ENCODE data around the gene AK3. TPM values are rescaled to one million over a fixed set of nuclear protein-coding genes. Genes with fewer than 3 reads are reported as not detected.

The AK3 gene
- total and polyA plus RNA-seq, 2 experiments from 2014 or later = 105 to 114 TPM

DNA sequence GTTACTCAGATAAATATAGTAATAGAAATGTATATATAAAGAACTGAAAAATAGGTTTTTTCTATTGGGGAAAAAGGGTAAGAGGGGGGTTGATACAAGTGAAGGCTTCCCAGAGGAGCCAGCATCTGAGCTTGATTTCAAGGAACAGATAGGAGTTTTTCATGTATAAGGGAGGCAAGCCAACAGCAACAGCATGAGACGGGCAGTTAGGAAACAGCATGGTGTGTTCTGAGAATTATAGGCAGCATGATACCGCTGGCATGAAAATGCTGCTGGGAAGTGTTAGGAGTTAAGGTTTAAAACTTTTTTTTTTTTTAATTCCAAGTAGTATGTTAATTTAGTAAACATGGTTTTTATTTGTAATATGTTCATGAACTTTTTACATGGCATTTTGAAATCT, 52.0 kb downstream of the AK3 start:
- Histone ChIP-seq H3K36me3 (peaks cover 21% of the 10 kb centered on the region), H3K4me1 (ENCODE audit: low read depth) (no peaks in the 10 kb centered on the region), H3K4me3 (no peak overlapping the region), H3K27ac (no peak overlapping the region), H3K9me3 (ENCODE audit: low read depth) (no peaks in the 10 kb centered on the region), H3K27me3 (no peaks in the 10 kb centered on the region)
- no peak for DNase-seq (ENCODE audit: low read depth in 1 of 2, low spot score in 1 of 2)
- TF ChIP-seq, protein P1, sequence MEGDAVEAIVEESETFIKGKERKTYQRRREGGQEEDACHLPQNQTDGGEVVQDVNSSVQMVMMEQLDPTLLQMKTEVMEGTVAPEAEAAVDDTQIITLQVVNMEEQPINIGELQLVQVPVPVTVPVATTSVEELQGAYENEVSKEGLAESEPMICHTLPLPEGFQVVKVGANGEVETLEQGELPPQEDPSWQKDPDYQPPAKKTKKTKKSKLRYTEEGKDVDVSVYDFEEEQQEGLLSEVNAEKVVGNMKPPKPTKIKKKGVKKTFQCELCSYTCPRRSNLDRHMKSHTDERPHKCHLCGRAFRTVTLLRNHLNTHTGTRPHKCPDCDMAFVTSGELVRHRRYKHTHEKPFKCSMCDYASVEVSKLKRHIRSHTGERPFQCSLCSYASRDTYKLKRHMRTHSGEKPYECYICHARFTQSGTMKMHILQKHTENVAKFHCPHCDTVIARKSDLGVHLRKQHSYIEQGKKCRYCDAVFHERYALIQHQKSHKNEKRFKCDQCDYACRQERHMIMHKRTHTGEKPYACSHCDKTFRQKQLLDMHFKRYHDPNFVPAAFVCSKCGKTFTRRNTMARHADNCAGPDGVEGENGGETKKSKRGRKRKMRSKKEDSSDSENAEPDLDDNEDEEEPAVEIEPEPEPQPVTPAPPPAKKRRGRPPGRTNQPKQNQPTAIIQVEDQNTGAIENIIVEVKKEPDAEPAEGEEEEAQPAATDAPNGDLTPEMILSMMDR (IDR thresholded peaks at IDR 0.05; ENCODE audit: low read depth, low read length) = no peak

DNA sequence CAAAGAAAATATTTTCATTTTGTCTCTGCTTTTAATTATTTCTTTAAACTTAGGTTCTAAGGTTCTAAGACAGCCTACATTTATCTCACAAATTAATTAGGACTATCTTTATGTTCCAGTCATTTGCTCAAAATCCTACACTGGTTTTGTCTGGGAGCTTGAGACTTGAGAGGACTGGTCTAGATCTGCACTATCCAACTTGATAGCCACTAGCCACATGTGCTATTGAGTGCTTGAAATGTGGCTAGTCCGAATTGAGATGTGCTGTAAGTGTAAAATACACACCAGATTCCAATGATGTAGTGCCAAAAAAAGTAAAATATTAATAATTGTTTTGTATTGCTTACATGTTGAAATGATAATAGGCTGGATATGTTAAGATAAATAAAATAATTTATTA, 54.4 kb downstream of the AK3 start:
- TF ChIP-seq, protein P1 (IDR thresholded peaks at IDR 0.05; ENCODE audit: low read depth, low read length) = no peak
- Histone ChIP-seq H3K27ac (no peak overlapping the region), H3K36me3 (peaks cover 19% of the 10 kb centered on the region), H3K4me1 (ENCODE audit: low read depth) (peaks cover under 1% of the 10 kb centered on the region), H3K27me3 (no peaks in the 10 kb centered on the region), H3K4me3 (no peak overlapping the region), H3K9me3 (ENCODE audit: low read depth) (no peaks in the 10 kb centered on the region)
- no peak for DNase-seq (ENCODE audit: low read depth in 1 of 2, low spot score in 1 of 2)

DNA sequence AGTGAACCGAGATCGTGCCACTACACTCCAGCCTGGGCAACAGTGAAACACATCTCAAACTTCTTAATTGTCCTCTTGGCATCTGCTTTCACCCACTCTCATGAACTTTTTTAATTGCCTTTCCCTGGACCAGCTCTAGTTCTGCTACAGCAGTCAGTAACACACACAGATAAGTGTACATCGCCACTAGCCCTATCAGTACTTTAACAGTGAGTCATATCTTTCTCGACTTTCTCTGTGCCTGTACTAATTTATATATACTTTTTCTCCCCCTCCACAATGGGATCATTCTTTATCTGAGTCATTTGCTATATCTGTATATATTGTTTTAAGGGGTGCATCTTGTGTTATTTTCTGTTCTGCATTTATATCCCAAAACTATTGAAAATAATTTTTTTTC, 54.9 kb downstream of the AK3 start:
- TF ChIP-seq, protein P1 (IDR thresholded peaks at IDR 0.05; ENCODE audit: low read depth, low read length) = no peak

DNA sequence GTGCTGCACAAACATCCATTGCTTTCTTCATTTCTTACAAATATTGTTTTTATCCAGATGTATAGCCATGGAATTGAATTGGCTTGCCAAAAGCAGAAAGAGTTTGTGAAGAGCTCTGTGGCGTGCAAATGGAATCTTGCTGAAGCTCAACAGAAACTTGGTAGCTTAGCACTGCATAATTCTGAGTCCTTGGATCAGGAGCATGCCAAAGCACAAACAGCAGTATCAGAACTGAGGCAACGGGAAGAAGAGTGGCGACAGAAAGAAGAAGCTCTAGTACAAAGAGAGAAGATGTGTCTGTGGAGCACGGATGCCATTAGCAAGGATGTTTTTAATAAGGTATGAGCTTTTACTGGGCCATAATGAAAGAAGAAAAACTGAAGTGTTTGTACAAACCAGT, 56.2 kb downstream of the AK3 start:
- Histone ChIP-seq H3K9me3 (ENCODE audit: low read depth) (no peaks in the 10 kb centered on the region), H3K4me3 (no peak overlapping the region), H3K4me1 (ENCODE audit: low read depth) (peaks cover 13% of the 10 kb centered on the region), H3K27ac (no peak overlapping the region), H3K27me3 (no peaks in the 10 kb centered on the region), H3K36me3 (peaks cover 14% of the 10 kb centered on the region)
- no peak for DNase-seq (ENCODE audit: low read depth in 1 of 2, low spot score in 1 of 2)
- TF ChIP-seq, protein P1 (IDR thresholded peaks at IDR 0.05; ENCODE audit: low read depth, low read length) = no peak

More for the DNA sequence above, 54.9 kb downstream of the AK3 start:
- Histone ChIP-seq H3K4me1 (ENCODE audit: low read depth) (peaks cover 5% of the 10 kb centered on the region), H3K9me3 (ENCODE audit: low read depth) (no peaks in the 10 kb centered on the region), H3K36me3 (peaks cover 14% of the 10 kb centered on the region), H3K27ac (no peak overlapping the region), H3K4me3 (no peak overlapping the region), H3K27me3 (no peaks in the 10 kb centered on the region)
- DNase-seq (ENCODE audit: low read depth in 1 of 2, low spot score in 1 of 2) = peak in 1 of 2 donors; percentile 35

DNA sequence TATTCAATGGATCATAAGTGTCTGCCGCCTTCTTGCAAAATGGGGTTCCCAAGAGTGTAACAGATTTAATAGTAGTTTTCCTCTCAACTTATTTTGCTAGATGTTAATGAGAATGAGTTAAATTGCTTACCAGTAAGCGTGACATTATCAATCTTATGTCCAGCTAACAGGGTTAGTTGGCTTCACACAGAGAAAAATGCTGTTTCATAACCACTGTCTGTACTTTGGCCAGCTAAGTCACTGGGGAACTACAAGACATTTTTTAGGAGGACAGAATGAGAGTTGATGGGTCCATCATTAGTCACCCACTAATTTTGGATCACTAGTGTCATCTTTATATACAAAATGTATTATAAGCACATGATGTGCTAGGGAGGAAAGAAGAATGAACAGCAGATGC, 60.3 kb downstream of the AK3 start:
- H3K27ac ChIP-seq = peak overlapping the region; percentile 95
- H3K9me3 ChIP-seq (ENCODE audit: low read depth) = no peaks in the 10 kb centered on the region
- peaks cover 4% of the 10 kb centered on the region for H3K36me3 ChIP-seq
- H3K27me3 ChIP-seq = no peaks in the 10 kb centered on the region
- peak in 1 of 2 donors; percentile 34 for DNase-seq (ENCODE audit: low read depth in 1 of 2, low spot score in 1 of 2)
- TF ChIP-seq, protein P1 (IDR thresholded peaks at IDR 0.05; ENCODE audit: low read depth, low read length) = no peak
- H3K4me3 ChIP-seq = peak overlapping the region; percentile 48
- H3K4me1 ChIP-seq (ENCODE audit: low read depth) = peaks cover 19% of the 10 kb centered on the region

DNA sequence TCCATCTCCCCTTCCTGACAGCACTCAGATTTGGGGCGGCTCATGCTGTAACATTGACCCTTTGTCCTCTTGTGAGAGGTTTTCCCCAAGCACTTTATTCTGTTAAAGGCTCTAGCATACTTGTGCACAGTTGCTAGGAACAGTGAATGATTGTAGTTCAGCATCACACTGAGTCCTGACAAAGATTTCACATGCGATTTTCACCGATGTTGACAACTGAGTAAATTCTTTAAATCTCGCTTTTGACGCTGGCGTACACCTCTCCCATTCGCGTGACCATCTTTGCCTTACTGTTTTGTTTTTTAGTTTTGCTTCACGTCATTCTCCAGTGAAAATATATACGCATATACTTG, 60.9 kb downstream of the AK3 start:
- Histone ChIP-seq H3K36me3 (no peaks in the 10 kb centered on the region), H3K4me3 (peak overlapping the region; percentile 48), H3K27me3 (no peaks in the 10 kb centered on the region), H3K4me1 (ENCODE audit: low read depth) (peaks cover 19% of the 10 kb centered on the region), H3K9me3 (ENCODE audit: low read depth) (no peaks in the 10 kb centered on the region), H3K27ac (peak overlapping the region; percentile 95)
- DNase-seq (ENCODE audit: low read depth in 1 of 2, low spot score in 1 of 2) = no peak
- TF ChIP-seq, protein P1 (IDR thresholded peaks at IDR 0.05; ENCODE audit: low read depth, low read length) = no peak

Data from cardiac muscle cell (in vitro differentiated cells and primary cell).